Pulmonary artery endothelial cell (primary cell): Measurements from ENCODE around the gene PHYHIPL. TPM values are rescaled to one million over a fixed set of nuclear protein-coding genes. Genes with fewer than 3 reads are reported as not detected.

Source experiments
- DNase-seq: peaks from one replicate; pipeline ENCODE4 v3.0.0-alpha.2; 2011; ENCODE audit warnings: low read depth, low spot score
- total RNA-seq: library from RNA; depleted of rRNA; stranded (reverse); fragments of >200 nt; gene quantifications from 2 replicates; pipeline ENCODE4 v1.2.3, GENCODE V29; 2014

Gene PHYHIPL
- total RNA-seq, 1 donor from 2014 or later, result not detected

DNA sequence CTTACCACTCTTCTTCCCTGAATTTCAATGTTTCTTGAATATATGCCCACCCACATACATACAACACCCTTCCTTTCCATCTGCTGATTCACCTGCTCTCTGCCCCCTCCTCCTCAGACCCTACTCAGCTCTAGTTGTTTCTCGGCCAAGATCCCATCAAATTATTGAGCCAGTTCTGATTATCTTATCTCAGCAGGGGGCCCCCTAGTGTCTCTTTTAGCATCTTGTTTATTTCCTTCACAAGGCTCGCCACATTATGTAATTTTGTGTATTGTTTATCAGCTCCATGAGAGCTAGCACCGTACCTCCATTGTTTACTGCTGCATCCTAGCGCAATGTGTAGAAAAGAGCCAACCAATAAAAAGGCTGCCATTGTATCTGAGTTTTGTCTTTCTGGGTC is 114.0 kb downstream of the PHYHIPL start:
- DNase-seq, result no peak

Other genes starting within 250 kb of the PHYHIPL start
- 0.07 and 0.11 TPM in 2 replicates for gene FAM13C, start 185.9 kb downstream of the PHYHIPL start, total RNA-seq